HG03039 (cell line): ENCODE measurements around the gene USP30.
A peak's percentile ranks its signal among the peaks of the same experiment; 100 is the strongest.
"Not testable (repeated sequence)": the region's sequence is repeated elsewhere in the genome, so short reads cannot be mapped to it uniquely, and the experiment has no call there.

Source experiments
- ATAC-seq: cut with Tn5 transposase; IDR thresholded peaks from one replicate; pipeline ENCODE4 v1.9.1; 2021; ENCODE audit warnings: mild to moderate bottlenecking, moderate library complexity; ENCODE audit not compliant: unreplicated experiment

USP30 gene

GRCh38 chr12:109052414-109053323 is at the start of gene USP30:
USP30 (plus strand) TSS chr12:109052576; CDS start chr12:109052679, 103 bp downstream.
- peak; percentile 56 for ATAC-seq

GRCh38 chr12:109004017-109004416 is 48.4 kb upstream of the USP30 start:
- no peak for ATAC-seq

GRCh38 chr12:109009766-109010165 is 42.6 kb upstream of the USP30 start:
- ATAC-seq, result no peak

- ATAC-seq, result no peak
Measured at GRCh38 chr12:109010259-109010658, 42.1 kb upstream of the USP30 start.

GRCh38 chr12:109014984-109015765 is 37.2 kb upstream of the USP30 start:
- no peak for ATAC-seq

- no peak for ATAC-seq
Measured at GRCh38 chr12:109016016-109016415, 36.4 kb upstream of the USP30 start.

GRCh38 chr12:109016978-109017377 is 35.4 kb upstream of the USP30 start:
- no peak for ATAC-seq

GRCh38 chr12:109018296-109018695 is 34.1 kb upstream of the USP30 start:
- no peak for ATAC-seq

GRCh38 chr12:109020146-109020795 is 32.1 kb upstream of the USP30 start:
- no peak for ATAC-seq

GRCh38 chr12:109020796-109021380 is 31.5 kb upstream of the USP30 start, which contains the start of gene SVOP:
SVOP (minus strand) TSS chr12:109021068; CDS start chr12:109020868, 200 bp downstream.
- ATAC-seq, result no peak

- ATAC-seq, result no peak
Measured at GRCh38 chr12:109027767-109028166, 24.6 kb upstream of the USP30 start.

GRCh38 chr12:109028624-109029023 is 23.8 kb upstream of the USP30 start:
- ATAC-seq, result not testable (repeated sequence)

- no peak for ATAC-seq
Measured at GRCh38 chr12:109029411-109029810, 23.0 kb upstream of the USP30 start.

- no peak for ATAC-seq
Measured at GRCh38 chr12:109033239-109034196, 18.9 kb upstream of the USP30 start.

GRCh38 chr12:109036975-109037374 is 15.4 kb upstream of the USP30 start:
- no peak for ATAC-seq

GRCh38 chr12:109044241-109044640 is 8.1 kb upstream of the USP30 start:
- ATAC-seq, result no peak

- no peak for ATAC-seq
Measured at GRCh38 chr12:109047081-109047805, 5.1 kb upstream of the USP30 start.

- not testable (repeated sequence) for ATAC-seq
Measured at GRCh38 chr12:109048706-109049105, 3.7 kb upstream of the USP30 start.

GRCh38 chr12:109049794-109050193 is 2.6 kb upstream of the USP30 start:
- not testable (repeated sequence) for ATAC-seq
